Measurements from ENCODE around the gene ALPI.

Gene ALPI

DNA sequence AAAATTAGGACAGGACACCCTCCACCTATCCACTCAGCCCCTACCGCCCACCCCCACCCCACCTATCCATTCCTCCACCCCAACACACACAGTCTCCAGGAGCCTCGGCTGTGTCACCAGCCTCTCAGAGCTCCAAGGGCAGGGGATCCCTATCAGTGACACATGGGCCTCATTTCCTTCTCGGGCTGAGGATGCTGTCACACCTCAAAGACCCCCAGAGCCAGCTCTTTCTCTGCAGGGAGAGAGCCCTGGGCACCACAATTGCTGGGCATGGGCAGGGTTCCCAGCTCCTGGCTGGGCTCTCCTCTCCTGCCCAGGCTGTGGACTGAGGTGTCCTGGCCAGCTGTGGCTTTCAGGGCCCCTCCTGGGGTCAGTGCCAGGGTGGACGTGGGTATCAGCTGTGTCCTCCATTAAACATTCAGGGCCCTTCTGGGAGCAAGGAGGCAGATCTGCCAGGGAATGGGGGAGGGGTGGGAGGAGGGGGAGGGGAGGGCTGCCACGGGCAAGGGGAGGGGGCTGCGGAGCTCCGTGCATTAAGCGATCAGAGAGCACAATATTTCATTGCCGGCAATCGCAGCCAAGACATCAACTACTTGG is 45.9 kb downstream of the ALPI start:
- DNase-seq (ENCODE audit: low spot score): no peak

DNA sequence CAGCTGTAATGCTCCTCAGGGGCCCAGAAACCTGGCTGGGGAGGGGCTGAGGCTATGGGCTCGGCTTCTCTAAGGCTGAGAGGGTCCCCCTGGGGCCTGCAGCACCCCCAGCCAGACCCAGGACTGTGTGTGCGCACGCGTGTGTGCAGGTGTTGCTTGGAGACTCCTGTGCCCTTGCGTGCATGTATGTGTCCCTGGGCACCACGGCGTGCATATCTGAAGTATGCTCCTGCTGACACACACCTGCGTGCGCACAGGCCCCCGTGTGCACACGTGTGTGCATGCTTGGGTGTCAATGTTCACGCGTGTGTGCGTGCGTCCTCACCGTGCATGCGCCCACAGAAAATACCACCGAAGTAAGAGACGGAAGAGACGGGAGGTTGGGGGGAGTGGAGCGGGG is 46.6 kb downstream of the ALPI start:
- DNase-seq (ENCODE audit: low spot score): no peak

DNA sequence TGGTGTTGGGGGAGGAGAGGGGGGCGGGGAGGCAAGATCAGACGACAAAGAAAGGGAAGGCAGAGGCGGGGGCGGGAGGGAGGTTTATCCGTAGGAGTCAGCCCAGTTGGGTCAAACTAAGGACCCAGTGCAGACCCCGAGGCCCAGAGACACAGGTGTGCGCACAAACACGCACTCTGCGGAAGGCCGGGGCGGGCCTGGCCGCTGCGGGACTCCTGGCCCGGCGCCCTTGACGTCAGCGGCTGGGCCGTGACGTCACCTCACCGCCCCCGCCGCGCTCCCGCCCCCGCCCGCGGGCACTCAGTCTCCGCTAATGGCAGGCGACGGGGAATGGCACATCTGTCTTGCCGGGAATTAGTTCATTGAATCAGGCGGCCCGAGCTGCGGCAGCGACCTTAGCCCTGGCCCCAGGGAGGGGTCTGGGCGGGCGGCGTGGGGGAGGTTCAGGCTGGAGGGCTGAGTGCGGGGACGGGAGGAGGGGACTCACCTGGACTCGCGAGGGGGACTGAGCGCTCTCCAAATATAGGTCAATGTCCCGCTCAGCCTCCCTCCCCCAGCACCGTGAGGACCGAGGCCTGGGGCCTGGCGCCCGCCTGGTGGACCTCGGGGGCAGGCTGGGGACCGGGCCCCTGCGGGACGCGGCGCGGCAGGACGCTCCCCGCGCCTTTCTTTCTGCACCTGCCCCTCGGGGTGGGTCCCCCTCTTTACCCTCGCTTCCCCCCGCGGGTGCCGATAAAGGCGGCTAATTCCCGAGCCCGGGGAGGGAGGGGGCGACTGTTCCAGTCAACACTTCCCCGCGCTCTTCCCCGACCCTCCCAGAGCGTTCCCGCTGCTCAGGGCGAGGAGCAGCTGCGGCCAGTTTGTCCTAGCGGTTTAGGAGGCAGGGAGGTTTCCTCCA is 47.2 kb downstream of the ALPI start:
- no peak for DNase-seq (ENCODE audit: low spot score)

DNA sequence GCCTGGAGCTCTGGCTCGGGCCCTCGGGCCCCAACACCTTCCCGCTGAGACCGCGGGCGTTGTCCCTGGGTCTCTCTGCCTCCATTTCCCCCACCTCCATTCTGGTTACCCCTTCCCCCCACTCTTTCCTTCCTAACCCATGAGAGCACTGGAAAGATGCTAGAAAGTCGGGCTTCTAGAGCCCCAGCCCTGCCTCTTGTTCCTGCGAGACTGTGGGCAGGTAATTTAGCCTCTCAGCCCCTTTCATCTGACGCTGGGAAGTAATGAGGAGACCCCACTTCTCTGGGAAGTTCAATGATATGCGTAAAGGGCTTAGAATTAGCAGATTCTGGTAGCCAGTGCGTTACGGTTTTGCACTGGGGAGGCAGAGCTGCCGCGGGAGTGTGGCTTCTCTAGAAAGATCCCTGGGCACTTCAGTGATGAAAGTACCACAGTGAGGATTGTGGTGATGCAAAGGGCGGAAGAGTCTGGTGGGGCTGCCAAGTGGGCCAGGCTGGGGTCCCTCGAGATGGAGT is 47.9 kb downstream of the ALPI start:
- no peak for DNase-seq (ENCODE audit: low spot score)

DNA sequence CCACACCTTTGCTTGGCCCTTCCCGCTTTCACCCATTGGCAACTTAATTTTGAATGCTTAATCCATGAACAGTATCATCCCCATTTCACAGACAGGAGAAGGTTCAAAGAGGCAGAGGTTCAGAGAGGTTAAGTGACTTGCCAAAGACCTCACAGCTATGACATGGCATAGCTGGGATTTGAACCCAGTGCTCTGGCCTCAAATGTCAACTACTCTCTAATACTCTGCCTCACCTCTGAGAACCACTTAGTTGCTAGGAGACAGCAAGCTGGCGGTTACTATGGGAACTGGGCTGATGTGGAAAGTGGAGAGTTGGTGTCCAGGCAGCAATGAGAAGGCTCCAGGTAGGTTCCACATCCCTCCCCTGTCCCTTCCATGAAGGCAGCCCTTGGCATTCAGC is 48.5 kb downstream of the ALPI start:
- no peak for DNase-seq (ENCODE audit: low spot score)

DNA sequence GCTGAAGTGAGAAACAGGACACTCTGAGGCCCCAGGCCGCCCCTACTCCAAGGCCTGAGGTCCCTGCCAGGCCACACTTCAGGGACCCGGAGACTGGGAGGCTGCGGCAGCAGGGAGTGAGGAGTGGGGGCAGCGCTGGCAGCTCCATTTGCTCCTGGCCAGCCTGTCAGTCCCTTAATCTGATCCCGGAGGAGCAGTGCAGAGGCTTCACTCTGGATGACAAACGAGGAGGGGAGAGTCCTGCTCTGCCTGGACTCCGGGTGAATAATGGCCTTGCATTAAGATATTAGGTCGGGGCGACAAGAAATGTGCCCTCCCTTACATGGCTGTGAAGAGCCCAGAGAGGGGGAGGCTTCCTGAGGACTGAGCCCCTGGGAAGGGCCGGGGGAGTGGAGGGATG is 49.9 kb downstream of the ALPI start:
- no peak for DNase-seq (ENCODE audit: low spot score)

DNA sequence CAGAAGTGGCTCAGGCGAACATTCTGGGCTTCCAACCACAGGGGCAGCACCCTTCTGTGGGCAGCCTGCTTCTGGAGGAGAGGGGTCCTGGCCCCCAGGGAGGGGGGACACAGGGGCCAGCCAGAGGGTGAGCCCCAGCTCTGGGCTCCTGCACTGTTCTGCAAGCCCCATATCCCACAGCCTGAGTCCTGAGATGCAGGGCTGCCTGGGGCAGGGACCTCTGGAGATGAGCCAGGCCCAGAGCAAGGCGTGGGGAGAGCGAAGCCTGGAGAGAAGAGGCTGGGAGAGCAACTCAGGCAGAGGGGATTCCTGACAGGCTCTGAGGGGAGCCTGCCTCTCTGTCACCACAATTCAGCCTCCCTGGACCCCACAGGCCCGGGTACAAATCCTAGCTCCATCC is 50.8 kb downstream of the ALPI start:
- no peak for DNase-seq (ENCODE audit: low spot score)

DNA sequence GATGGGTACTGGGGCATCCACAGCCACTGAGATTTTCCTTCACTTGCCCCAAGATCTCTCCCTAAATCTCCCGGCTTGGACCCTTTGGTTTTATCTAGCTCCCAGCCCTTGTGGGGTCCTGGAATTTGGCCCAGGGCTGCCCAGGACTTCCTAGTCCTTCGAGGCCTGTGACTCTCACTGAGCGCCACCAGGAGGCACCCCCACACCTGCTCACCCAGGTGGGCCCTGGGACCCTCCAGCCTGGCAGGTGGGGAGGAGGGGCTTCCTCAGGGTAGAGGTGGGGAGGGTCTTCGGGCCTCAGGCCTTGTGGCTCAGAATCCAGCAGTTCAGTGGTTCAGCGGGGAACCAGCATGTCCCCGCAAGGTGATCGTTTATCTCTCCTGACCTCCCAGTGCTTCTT is 52.3 kb downstream of the ALPI start:
- DNase-seq (ENCODE audit: low spot score): no peak
